ENCODE measurements around the gene TNFAIP8L3.

The TNFAIP8L3 gene

DNA sequence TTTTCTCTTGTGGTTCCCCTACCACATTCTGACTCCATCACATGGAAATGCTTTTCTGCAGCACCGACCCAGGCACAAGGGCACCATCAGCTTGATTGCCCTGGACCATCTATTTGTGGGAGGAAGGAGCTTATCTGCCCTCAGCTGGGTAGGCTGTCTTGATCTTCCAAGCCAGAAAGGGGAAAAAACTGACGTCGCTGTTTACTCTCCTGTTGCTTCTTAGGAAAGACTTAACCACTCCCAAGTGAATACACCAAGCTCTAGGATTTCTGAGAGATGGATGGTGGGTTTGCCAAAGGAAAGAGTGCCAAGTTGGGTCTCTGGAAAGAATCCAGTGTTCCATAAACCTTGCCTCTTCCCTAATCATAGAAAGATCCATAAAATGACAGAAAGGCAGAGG, 4.0 kb downstream of the TNFAIP8L3 start:
- TF ChIP-seq, protein P1, sequence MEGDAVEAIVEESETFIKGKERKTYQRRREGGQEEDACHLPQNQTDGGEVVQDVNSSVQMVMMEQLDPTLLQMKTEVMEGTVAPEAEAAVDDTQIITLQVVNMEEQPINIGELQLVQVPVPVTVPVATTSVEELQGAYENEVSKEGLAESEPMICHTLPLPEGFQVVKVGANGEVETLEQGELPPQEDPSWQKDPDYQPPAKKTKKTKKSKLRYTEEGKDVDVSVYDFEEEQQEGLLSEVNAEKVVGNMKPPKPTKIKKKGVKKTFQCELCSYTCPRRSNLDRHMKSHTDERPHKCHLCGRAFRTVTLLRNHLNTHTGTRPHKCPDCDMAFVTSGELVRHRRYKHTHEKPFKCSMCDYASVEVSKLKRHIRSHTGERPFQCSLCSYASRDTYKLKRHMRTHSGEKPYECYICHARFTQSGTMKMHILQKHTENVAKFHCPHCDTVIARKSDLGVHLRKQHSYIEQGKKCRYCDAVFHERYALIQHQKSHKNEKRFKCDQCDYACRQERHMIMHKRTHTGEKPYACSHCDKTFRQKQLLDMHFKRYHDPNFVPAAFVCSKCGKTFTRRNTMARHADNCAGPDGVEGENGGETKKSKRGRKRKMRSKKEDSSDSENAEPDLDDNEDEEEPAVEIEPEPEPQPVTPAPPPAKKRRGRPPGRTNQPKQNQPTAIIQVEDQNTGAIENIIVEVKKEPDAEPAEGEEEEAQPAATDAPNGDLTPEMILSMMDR (conservative IDR thresholded peaks at IDR 0.05; ENCODE audit: low read length) = no peak
- DNase-seq (ENCODE audit: low read depth) = no peak
- no peak overlapping the region for H3K4me3 ChIP-seq (ENCODE audit: low read length)

DNA sequence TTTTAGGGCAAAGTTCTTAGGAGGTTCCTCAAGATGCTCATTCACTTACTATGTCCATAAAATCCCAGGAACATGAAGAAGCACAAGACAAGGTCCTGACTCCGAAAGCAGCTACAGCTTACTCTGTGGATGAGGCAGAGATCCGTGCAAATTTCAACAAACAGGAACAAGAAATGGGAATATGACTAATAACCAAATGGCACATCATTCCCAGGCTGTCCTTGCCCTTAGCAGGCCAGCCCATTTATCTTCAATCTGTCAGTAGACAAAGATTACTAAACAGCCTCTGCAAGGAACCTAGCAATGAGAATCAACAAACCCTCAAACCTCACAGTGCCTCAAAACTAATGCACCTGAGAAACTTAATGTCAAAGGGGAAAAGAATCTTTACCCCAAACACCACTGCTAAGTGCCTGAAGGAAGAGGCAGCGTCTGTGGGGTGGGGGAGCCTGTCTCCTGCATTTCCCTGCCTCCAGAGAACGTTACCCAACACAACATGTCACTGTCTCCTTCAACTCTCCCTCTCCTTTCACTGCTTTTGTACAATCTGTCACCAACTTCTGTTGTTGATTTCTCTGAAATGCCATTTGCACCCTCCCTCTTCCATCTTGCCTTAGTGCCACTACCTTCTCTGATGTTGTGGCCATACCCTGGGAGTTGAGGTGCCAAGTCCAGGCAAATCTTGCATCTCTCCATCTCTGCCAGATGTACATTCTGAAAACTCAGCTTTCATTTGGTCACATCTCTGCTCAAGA, 4.8 kb downstream of the TNFAIP8L3 start:
- DNase-seq (ENCODE audit: low read depth) = peak; percentile 42
- no peak overlapping the region for H3K4me3 ChIP-seq (ENCODE audit: low read length)
- TF ChIP-seq, protein P1 (conservative IDR thresholded peaks at IDR 0.05; ENCODE audit: low read length) = no peak

- DNase-seq (ENCODE audit: low read depth) = no peak
- H3K4me3 ChIP-seq (ENCODE audit: low read length) = no peak overlapping the region
- TF ChIP-seq, protein P1 (conservative IDR thresholded peaks at IDR 0.05; ENCODE audit: low read length) = no peak
These were observed 5.7 kb downstream of the TNFAIP8L3 start for GRCh38 chr15:51089041-51089440.

- H3K4me3 ChIP-seq (ENCODE audit: low read length) = no peak overlapping the region
- no peak for DNase-seq (ENCODE audit: low read depth)
- TF ChIP-seq, protein P1 (conservative IDR thresholded peaks at IDR 0.05; ENCODE audit: low read length) = no peak
These were observed 6.1 kb downstream of the TNFAIP8L3 start for GRCh38 chr15:51088585-51088984.

GRCh38 chr15:51087513-51087912, 7.2 kb downstream of the TNFAIP8L3 start:
- no peak for DNase-seq (ENCODE audit: low read depth)
- TF ChIP-seq, protein P1 (conservative IDR thresholded peaks at IDR 0.05; ENCODE audit: low read length) = no peak
- no peak overlapping the region for H3K4me3 ChIP-seq (ENCODE audit: low read length)

GRCh38 chr15:51086409-51086808, 8.3 kb downstream of the TNFAIP8L3 start:
- H3K4me3 ChIP-seq (ENCODE audit: low read length) = no peak overlapping the region
- DNase-seq (ENCODE audit: low read depth) = no peak

GRCh38 chr15:51085764-51086163, 8.9 kb downstream of the TNFAIP8L3 start:
- TF ChIP-seq, protein P1 (conservative IDR thresholded peaks at IDR 0.05; ENCODE audit: low read length) = no peak
- no peak for DNase-seq (ENCODE audit: low read depth)
- H3K4me3 ChIP-seq (ENCODE audit: low read length) = no peak overlapping the region

More at GRCh38 chr15:51086409-51086808, 8.3 kb downstream of the TNFAIP8L3 start:
- TF ChIP-seq, protein P1 (conservative IDR thresholded peaks at IDR 0.05; ENCODE audit: low read length) = no peak
